ENCODE data around the gene CRYL1. TPM values are rescaled to one million over a fixed set of nuclear protein-coding genes. Genes with fewer than 3 reads are reported as not detected.

Gene CRYL1
- total RNA-seq, 1 experiment from 2014 or later: 3.7 TPM

DNA sequence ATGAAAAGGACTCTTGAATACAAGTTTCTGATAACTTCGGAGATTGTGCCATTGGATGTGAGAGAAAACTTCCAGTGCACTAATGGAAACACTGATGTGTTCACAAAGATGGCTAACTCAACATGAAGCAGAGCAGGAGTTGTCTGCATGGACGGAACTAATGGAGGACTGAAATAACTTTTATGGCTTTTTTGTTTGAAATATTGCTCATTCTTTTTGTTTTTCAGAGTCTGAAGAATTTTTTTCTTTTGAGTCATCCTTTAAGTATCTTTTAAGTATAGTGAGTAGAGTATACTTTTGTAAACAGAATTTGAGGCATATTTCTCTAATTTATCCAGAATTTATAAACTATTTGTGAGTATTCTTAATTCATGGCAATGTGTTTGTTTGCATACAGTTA lies 25.7 kb downstream of the CRYL1 start:
- no peak overlapping the region for H3K18ac ChIP-seq (ENCODE audit: insufficient read length, low read depth, low read length)
- H4K20me1 ChIP-seq (ENCODE audit: control insufficient read depth, insufficient read depth, insufficient read length): no peaks in the 10 kb centered on the region
- H2BK12ac ChIP-seq (ENCODE audit: insufficient read length, low read depth, low read length): no peak overlapping the region
- H3K9ac ChIP-seq (ENCODE audit: extremely low read depth, insufficient read length, low read length): no peak overlapping the region
- H3K4me2 ChIP-seq (ENCODE audit: insufficient read depth, insufficient read length, low read length): no peak overlapping the region
- H3K4me1 ChIP-seq (ENCODE audit: insufficient read depth, low read length): no peaks in the 10 kb centered on the region
- H2BK20ac ChIP-seq (ENCODE audit: low read depth, low read length, poor library complexity, severe bottlenecking): no peak overlapping the region
- H2BK5ac ChIP-seq (ENCODE audit: insufficient read length, low read length): no peak overlapping the region
- TF ChIP-seq, protein P1, sequence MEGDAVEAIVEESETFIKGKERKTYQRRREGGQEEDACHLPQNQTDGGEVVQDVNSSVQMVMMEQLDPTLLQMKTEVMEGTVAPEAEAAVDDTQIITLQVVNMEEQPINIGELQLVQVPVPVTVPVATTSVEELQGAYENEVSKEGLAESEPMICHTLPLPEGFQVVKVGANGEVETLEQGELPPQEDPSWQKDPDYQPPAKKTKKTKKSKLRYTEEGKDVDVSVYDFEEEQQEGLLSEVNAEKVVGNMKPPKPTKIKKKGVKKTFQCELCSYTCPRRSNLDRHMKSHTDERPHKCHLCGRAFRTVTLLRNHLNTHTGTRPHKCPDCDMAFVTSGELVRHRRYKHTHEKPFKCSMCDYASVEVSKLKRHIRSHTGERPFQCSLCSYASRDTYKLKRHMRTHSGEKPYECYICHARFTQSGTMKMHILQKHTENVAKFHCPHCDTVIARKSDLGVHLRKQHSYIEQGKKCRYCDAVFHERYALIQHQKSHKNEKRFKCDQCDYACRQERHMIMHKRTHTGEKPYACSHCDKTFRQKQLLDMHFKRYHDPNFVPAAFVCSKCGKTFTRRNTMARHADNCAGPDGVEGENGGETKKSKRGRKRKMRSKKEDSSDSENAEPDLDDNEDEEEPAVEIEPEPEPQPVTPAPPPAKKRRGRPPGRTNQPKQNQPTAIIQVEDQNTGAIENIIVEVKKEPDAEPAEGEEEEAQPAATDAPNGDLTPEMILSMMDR (conservative IDR thresholded peaks at IDR 0.05): no peak
- H3K27ac Mint-ChIP-seq: no peak overlapping the region
- no peak overlapping the region for H4K8ac ChIP-seq (replicated peaks; ENCODE audit: insufficient read length, low read depth, low read length)
- no CpG with 5 or more reads among the region's 2 CpGs for WGBS (ENCODE audit: extremely low coverage, insufficient read length, low lambda C conversion rate)
- H3K14ac ChIP-seq (ENCODE audit: insufficient read depth, low read length): no peak overlapping the region
- no peak overlapping the region for H3K56ac ChIP-seq (ENCODE audit: insufficient read length, low read depth, low read length)
- H3T11ph ChIP-seq (ENCODE audit: low read length): no peak overlapping the region
- H3K4ac ChIP-seq (ENCODE audit: low read depth, low read length): no peak overlapping the region
- no peaks in the 10 kb centered on the region for H3K79me2 ChIP-seq (ENCODE audit: insufficient read depth, low read length)
- H3K79me1 ChIP-seq (ENCODE audit: insufficient read depth, low read depth, low read length, poor library complexity, severe bottlenecking): no peaks in the 10 kb centered on the region
- peaks cover 4 to 13% (median 8%) of the 10 kb centered on the region in 3 experiments; a peak in 6 of 7 replicates for H3K36me3 Mint-ChIP-seq (ENCODE audit: insufficient read depth in 1 of 3, low read depth in 3 of 3)
- no peak overlapping the region for H2AK5ac ChIP-seq (ENCODE audit: insufficient read length, low read length)
- H3K9me3 ChIP-seq (ENCODE audit: control insufficient read depth, low read depth, low read length): no peaks in the 10 kb centered on the region
- peaks cover 8 to 22% of the 10 kb centered on the region in 2 experiments; a peak in 4 of 5 replicates for H3K9me3 Mint-ChIP-seq
- H3K27me3 ChIP-seq (ENCODE audit: insufficient read depth, low read length): no peaks in the 10 kb centered on the region
- no peak overlapping the region for H3K4me3 Mint-ChIP-seq
- H3K27me3 Mint-ChIP-seq (ENCODE audit: low read depth): no peaks in the 10 kb centered on the region; the same call in 1 of the 2 replicates
- no peak overlapping the region for H2BK120ac ChIP-seq (ENCODE audit: low read depth, low read length, poor library complexity, severe bottlenecking)
- H2AFZ ChIP-seq (ENCODE audit: low read length): no peak overlapping the region
- H3K23ac ChIP-seq (ENCODE audit: insufficient read length, low read depth, low read length): no peak overlapping the region
- no peaks in the 10 kb centered on the region for H3K23me2 ChIP-seq (ENCODE audit: insufficient read length, low read depth, low read length, poor library complexity, severe bottlenecking)
- H3K4me1 Mint-ChIP-seq: peaks cover 9 to 11% of the 10 kb centered on the region in 2 experiments
- H4K5ac ChIP-seq (ENCODE audit: insufficient read length, low read depth, low read length): no peak overlapping the region
- no peak for DNase-seq
- no peak overlapping the region for H4K91ac ChIP-seq (ENCODE audit: insufficient read length, low read depth, low read length)
- no peak overlapping the region for H2BK15ac ChIP-seq (ENCODE audit: low read depth, low read length)
- no peak overlapping the region for H3K27ac ChIP-seq (ENCODE audit: insufficient read length, low read depth, low read length)
